Measurements from ENCODE around the gene CDKN2AIPNL. TPM values are rescaled to one million over a fixed set of nuclear protein-coding genes. Genes with fewer than 3 reads are reported as not detected.

CDKN2AIPNL gene
- total RNA-seq, 4 donors from 2014 or later = 6.9 to 28.3 (median 13.2) TPM

GRCh38 chr5:134451936-134452505 lies 40.3 kb upstream of the CDKN2AIPNL start:
- Histone ChIP-seq H3K4me3 (no peak overlapping the region), H3K27ac (no peak overlapping the region), H3K4me1 (peaks cover 0 to 11% (median 6%) of the 10 kb centered on the region in 3 donors), H3K36me3 (no peaks in the 10 kb centered on the region), H3K27me3 (no peaks in the 10 kb centered on the region), H3K9me3 (no peaks in the 10 kb centered on the region)
- WGBS, 2 donors = 33 to 64% methylated on average over 1 of the region's 1 CpG
- TF ChIP-seq CTCF (IDR thresholded peaks at IDR 0.05) (no peak), POLR2A (IDR thresholded peaks at IDR 0.05) (no peak)
- no peak for DNase-seq
- intact Hi-C loops (cut with DNase I) = no loop called here

- Histone ChIP-seq H3K27me3 (no peaks in the 10 kb centered on the region), H3K27ac (no peak overlapping the region), H3K36me3 (no peaks in the 10 kb centered on the region), H3K9me3 (no peaks in the 10 kb centered on the region), H3K4me3 (no peak overlapping the region), H3K4me1 (peaks cover 0 to 11% (median 6%) of the 10 kb centered on the region in 3 donors)
- TF ChIP-seq CTCF (IDR thresholded peaks at IDR 0.05) = no peak
- no peak for TF ChIP-seq POLR2A (IDR thresholded peaks at IDR 0.05)
- intact Hi-C loops (cut with DNase I) = no loop called here
- DNase-seq = no peak
- WGBS, 2 donors = 84% methylated on average over 3 of the region's 3 CpGs
Observed at GRCh38 chr5:134451225-134451935, 39.7 kb upstream of the CDKN2AIPNL start.

GRCh38 chr5:134450374-134450773 lies 38.7 kb upstream of the CDKN2AIPNL start:
- no peaks in the 10 kb centered on the region for H3K36me3 ChIP-seq
- intact Hi-C loops (cut with DNase I) = no loop called here
- no peaks in the 10 kb centered on the region for H3K27me3 ChIP-seq
- no peak overlapping the region for H3K27ac ChIP-seq
- WGBS, 2 donors = 66 to 69% methylated on average over 2 of the region's 2 CpGs
- peaks cover 0 to 11% (median 6%) of the 10 kb centered on the region in 3 donors for H3K4me1 ChIP-seq
- TF ChIP-seq CTCF (IDR thresholded peaks at IDR 0.05) (no peak), POLR2A (IDR thresholded peaks at IDR 0.05) (no peak)
- H3K4me3 ChIP-seq = no peak overlapping the region
- no peaks in the 10 kb centered on the region for H3K9me3 ChIP-seq
- no peak for DNase-seq

- WGBS, 2 donors = 69 to 79% methylated on average over 2 of the region's 2 CpGs
- H3K9me3 ChIP-seq = no peaks in the 10 kb centered on the region
- H3K4me1 ChIP-seq = peaks cover 0 to 11% (median 6%) of the 10 kb centered on the region in 3 donors
- TF ChIP-seq CTCF (IDR thresholded peaks at IDR 0.05) (no peak), POLR2A (IDR thresholded peaks at IDR 0.05) (no peak)
- DNase-seq = no peak
- no peak overlapping the region for H3K27ac ChIP-seq
- intact Hi-C loops (cut with DNase I) = no loop called here
- H3K36me3 ChIP-seq = no peaks in the 10 kb centered on the region
- H3K4me3 ChIP-seq = no peak overlapping the region
- H3K27me3 ChIP-seq = no peaks in the 10 kb centered on the region
Observed at GRCh38 chr5:134449167-134449566, 37.5 kb upstream of the CDKN2AIPNL start.

- Histone ChIP-seq H3K4me1 (peaks cover 0 to 11% (median 6%) of the 10 kb centered on the region in 3 donors), H3K36me3 (no peaks in the 10 kb centered on the region), H3K4me3 (no peak overlapping the region), H3K27ac (no peak overlapping the region), H3K9me3 (no peaks in the 10 kb centered on the region), H3K27me3 (no peaks in the 10 kb centered on the region)
- DNase-seq = no peak
- 93% methylated on average over 5 to 6 of the region's 7 CpGs for WGBS, 2 donors
- TF ChIP-seq POLR2A (IDR thresholded peaks at IDR 0.05) (no peak), CTCF (IDR thresholded peaks at IDR 0.05) (no peak)
- intact Hi-C loops (cut with DNase I) = no loop called here
Observed at GRCh38 chr5:134447815-134448520, 36.3 kb upstream of the CDKN2AIPNL start.

All from esophagus squamous epithelium (tissue), 5 donors.